Panc1 (cell line): ENCODE measurements around the gene EEF1AKMT1. TPM values are rescaled to one million over a fixed set of nuclear protein-coding genes. Genes with fewer than 3 reads are reported as not detected.

Experiments
- ATAC-seq: fragments of 200-7000 bp; cut with Tn5 transposase; 2 replicates; pipeline ENCODE4 v1.9.1; 2020; ENCODE audit warnings: mild to moderate bottlenecking, moderate library complexity
- BruUV-seq: library from RNA; stranded (reverse); fragments of 400-500 nt; replicated peaks from 2 replicates; lab custom pipeline; 2021; lab: Mats Ljungman, UMichigan
- CTCF ChIA-PET: fragments of 300-600 bp; sonication (Branson Sonifier 250); formaldehyde crosslinking; loops from one replicate; lab custom pipeline; 2022; ENCODE audit warnings: antibody characterized with exemption; lab: Charles Lee
- POLR2A ChIA-PET: fragments of 300-600 bp; sonication (Branson Sonifier 250); formaldehyde crosslinking; loops from one replicate; lab custom pipeline; 2022; ENCODE audit warnings: antibody characterized with exemption; lab: Charles Lee
- DNase-seq: peaks from one replicate; pipeline ENCODE4 v3.0.0-alpha.2; 2010; ENCODE audit warnings: low read depth, low spot score
- H3K27ac ChIP-seq: 2 replicates; pipeline ENCODE4 v1.5.1; 2011; ENCODE audit warnings: mild to moderate bottlenecking, low read length, inconsistent platforms
- H3K27me3 ChIP-seq: fragments of 200-500 bp; sonication (Bioruptor generic); 2 replicates; pipeline ENCODE4 v1.6.0; 2014; ENCODE audit warnings: low read length, inconsistent platforms; ENCODE audit not compliant: control insufficient read depth, insufficient read depth
- H3K36me3 ChIP-seq: fragments of 200-500 bp; sonication (Bioruptor generic); 2 replicates; pipeline ENCODE4 v1.5.1; 2014; ENCODE audit warnings: inconsistent platforms, mild to moderate bottlenecking, low read length, moderate library complexity; ENCODE audit not compliant: control insufficient read depth, insufficient read depth
- H3K4me1 ChIP-seq: 2 replicates; pipeline ENCODE4 v1.5.1; 2011; ENCODE audit warnings: inconsistent platforms, mild to moderate bottlenecking, low read length, moderate library complexity; ENCODE audit not compliant: control insufficient read depth, insufficient read depth
- H3K4me3 ChIP-seq, 2 experiments: 2 replicates each; pipeline ENCODE4 v1.5.1; 2011 to 2012; ENCODE audit warnings: low read depth in 2 of 2, low read length in 2 of 2, mild to moderate bottlenecking in 2 of 2, inconsistent platforms in 1 of 2, moderate library complexity in 1 of 2
- H3K9me3 ChIP-seq: fragments of 200-500 bp; sonication (Bioruptor generic); 2 replicates; pipeline ENCODE4 v1.5.1; 2014; ENCODE audit warnings: low read depth, mild to moderate bottlenecking, inconsistent platforms, low read length, moderate library complexity; ENCODE audit not compliant: control insufficient read depth, insufficient read depth
- CTCF ChIP-seq: fragments of 450-650 bp; IDR thresholded peaks from 2 replicates; pipeline ENCODE4 v1.5.1; 2017; ENCODE audit warnings: mild to moderate bottlenecking
- POLR2AphosphoS5 ChIP-seq: IDR thresholded peaks from 2 replicates; pipeline ENCODE4 v1.6.1; 2012; ENCODE audit warnings: mild to moderate bottlenecking, low read depth, low read length, moderate library complexity
- REST ChIP-seq, 2 experiments: IDR thresholded peaks; 2 replicates each; pipeline ENCODE4 v1.6.1; 2011 to 2012; ENCODE audit warnings: low read depth in 2 of 2, control low read depth in 1 of 2, low read length in 1 of 2, mild to moderate bottlenecking in 1 of 2, moderate library complexity in 1 of 2; ENCODE audit not compliant: insufficient read depth in 1 of 2
- SIN3A ChIP-seq: IDR thresholded peaks from 2 replicates; pipeline ENCODE4 v1.6.1; 2012; ENCODE audit warnings: low read depth, mild to moderate bottlenecking, low read length, moderate library complexity, borderline replicate concordance; ENCODE audit not compliant: insufficient read depth
- TCF7L2 ChIP-seq: IDR thresholded peaks from 2 replicates; pipeline ENCODE4 v1.6.1; 2011; ENCODE audit warnings: mild to moderate bottlenecking, low read depth, low read length, inconsistent platforms
- in situ Hi-C: cut with HindIII; loops from 2 replicates; pipeline ENCODE4 v1.10.0; 2016; ENCODE audit warnings: low sequenced_read_pairs, low pct_unique_long_range_greater_than_20kb
- intact Hi-C: fragments of 100-400 bp; cut with micrococcal nuclease; formaldehyde crosslinking; loops from one replicate; pipeline ENCODE4 v1.10.0; 2022; ENCODE audit not compliant: unreplicated experiment
- total RNA-seq: library from RNA; stranded (reverse); gene quantifications from one replicate; pipeline ENCODE4 v1.2.1, GENCODE V29; 2021; ENCODE audit not compliant: unreplicated experiment

The EEF1AKMT1 gene
- total RNA-seq, 1 experiment from 2014 or later, result 5.4 TPM

- in situ Hi-C loops, result no loop called here
- CTCF ChIA-PET, result no interaction called here
Observed at GRCh38 chr13:20717581-20718542, 55.9 kb downstream of the EEF1AKMT1 start.

More at GRCh38 chr13:20717581-20718542, 55.9 kb downstream of the EEF1AKMT1 start:
- DNase-seq (no peak), ATAC-seq (no peak)
- no peak for TF ChIP-seq SIN3A
- no peak for TF ChIP-seq TCF7L2
- TF ChIP-seq POLR2AphosphoS5, result no peak
- TF ChIP-seq REST (IDR thresholded peaks at IDR 0.05; ENCODE audit: insufficient read depth in 1 of 2, low read depth in 2 of 2, low read length in 1 of 2), result no peak
- TF ChIP-seq CTCF, result no peak
- H3K4me3 ChIP-seq, result no peak overlapping the region
- no peaks in the 10 kb centered on the region for H3K9me3 ChIP-seq
- no TSS peak for BruUV-seq
- peaks cover 6% of the 10 kb centered on the region; the same call in 1 of the 2 replicates for H3K4me1 ChIP-seq
- no peaks in the 10 kb centered on the region for H3K36me3 ChIP-seq
- POLR2A ChIA-PET, result interaction anchor here (0.6 kb wide), 1 partner anchor 19 kb away, joined by 5 read pairs; no protein-coding TSS in a partner anchor
- H3K27me3 ChIP-seq, result no peaks in the 10 kb centered on the region
- H3K27ac ChIP-seq, result no peak overlapping the region
- intact Hi-C loops, result no loop called here
